Liver (tissue), 3 donors: ENCODE measurements around the gene RPS3.

ENCODE experiments used
- GABPA ChIP-seq, 2 donors: IDR thresholded peaks in 1 of 2; conservative IDR thresholded peaks in 1 of 2; 2 replicates each; pipeline ENCODE4 v1.6.1; 2016; ENCODE audit warnings: antibody characterized with exemption in 2 of 2, mild to moderate bottlenecking in 1 of 2, moderate library complexity in 1 of 2
- YY1 ChIP-seq: IDR thresholded peaks from 2 replicates; pipeline ENCODE4 v1.6.1; 2016; ENCODE audit warnings: antibody characterized with exemption, mild to moderate bottlenecking
- TF ChIP-seq, protein P1 (sequence below): fragments of 150-350 bp; IDR thresholded peaks from 2 replicates; pipeline ENCODE4 v1.5.1; 2017; ENCODE audit warnings: improper control_type of control experiment, low read depth, low read length; ENCODE audit not compliant: missing input control
- TF ChIP-seq, protein P2 (sequence below): IDR thresholded peaks from 2 replicates; pipeline ENCODE4 v1.6.1; 2016; ENCODE audit warnings: antibody characterized with exemption, mild to moderate bottlenecking
- donor health status: healthy.
- donor health status: healthy.

DNA sequence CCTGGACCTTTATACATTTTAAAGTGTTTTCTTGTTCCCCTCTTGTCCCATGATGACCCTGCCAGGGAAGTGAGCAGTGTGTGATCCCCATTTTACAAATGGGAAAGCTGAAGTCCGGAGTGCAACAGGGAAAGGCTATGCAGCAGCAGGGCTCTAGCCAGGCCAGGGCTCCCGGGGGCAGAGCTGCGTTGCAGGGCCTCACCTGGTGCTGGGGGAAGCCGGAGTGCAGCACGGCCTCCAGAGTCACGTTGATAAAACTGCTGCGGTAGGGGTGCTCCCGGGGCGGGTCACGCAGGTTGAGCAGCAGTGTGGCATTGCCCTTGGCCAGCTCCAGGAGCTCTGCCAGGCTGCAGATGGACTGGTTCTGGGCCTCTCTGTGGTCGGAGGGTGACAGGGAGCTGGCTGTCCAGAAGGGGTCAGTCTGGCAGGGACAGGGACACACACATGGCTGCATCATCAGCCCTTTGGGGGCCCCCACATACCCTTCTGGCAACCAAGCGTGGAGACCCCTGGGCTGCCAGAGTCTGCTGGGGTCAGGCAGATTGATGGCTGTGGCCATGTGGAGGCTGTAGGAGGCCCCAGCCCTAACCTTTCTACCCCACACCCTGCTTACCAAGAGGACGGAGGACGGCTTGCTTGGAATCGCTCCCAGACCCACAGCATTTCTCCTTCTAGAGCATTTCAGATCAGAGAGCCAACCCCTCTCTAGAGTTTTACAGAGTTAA, 43.0 kb downstream of the RPS3 start:
- TF ChIP-seq, protein P1, sequence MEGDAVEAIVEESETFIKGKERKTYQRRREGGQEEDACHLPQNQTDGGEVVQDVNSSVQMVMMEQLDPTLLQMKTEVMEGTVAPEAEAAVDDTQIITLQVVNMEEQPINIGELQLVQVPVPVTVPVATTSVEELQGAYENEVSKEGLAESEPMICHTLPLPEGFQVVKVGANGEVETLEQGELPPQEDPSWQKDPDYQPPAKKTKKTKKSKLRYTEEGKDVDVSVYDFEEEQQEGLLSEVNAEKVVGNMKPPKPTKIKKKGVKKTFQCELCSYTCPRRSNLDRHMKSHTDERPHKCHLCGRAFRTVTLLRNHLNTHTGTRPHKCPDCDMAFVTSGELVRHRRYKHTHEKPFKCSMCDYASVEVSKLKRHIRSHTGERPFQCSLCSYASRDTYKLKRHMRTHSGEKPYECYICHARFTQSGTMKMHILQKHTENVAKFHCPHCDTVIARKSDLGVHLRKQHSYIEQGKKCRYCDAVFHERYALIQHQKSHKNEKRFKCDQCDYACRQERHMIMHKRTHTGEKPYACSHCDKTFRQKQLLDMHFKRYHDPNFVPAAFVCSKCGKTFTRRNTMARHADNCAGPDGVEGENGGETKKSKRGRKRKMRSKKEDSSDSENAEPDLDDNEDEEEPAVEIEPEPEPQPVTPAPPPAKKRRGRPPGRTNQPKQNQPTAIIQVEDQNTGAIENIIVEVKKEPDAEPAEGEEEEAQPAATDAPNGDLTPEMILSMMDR: no peak
- TF ChIP-seq YY1: no peak
- no peak for TF ChIP-seq GABPA (IDR thresholded peaks at IDR 0.05 in 1 of 2, conservative IDR thresholded peaks at IDR 0.05 in 1 of 2)
- TF ChIP-seq, protein P2, sequence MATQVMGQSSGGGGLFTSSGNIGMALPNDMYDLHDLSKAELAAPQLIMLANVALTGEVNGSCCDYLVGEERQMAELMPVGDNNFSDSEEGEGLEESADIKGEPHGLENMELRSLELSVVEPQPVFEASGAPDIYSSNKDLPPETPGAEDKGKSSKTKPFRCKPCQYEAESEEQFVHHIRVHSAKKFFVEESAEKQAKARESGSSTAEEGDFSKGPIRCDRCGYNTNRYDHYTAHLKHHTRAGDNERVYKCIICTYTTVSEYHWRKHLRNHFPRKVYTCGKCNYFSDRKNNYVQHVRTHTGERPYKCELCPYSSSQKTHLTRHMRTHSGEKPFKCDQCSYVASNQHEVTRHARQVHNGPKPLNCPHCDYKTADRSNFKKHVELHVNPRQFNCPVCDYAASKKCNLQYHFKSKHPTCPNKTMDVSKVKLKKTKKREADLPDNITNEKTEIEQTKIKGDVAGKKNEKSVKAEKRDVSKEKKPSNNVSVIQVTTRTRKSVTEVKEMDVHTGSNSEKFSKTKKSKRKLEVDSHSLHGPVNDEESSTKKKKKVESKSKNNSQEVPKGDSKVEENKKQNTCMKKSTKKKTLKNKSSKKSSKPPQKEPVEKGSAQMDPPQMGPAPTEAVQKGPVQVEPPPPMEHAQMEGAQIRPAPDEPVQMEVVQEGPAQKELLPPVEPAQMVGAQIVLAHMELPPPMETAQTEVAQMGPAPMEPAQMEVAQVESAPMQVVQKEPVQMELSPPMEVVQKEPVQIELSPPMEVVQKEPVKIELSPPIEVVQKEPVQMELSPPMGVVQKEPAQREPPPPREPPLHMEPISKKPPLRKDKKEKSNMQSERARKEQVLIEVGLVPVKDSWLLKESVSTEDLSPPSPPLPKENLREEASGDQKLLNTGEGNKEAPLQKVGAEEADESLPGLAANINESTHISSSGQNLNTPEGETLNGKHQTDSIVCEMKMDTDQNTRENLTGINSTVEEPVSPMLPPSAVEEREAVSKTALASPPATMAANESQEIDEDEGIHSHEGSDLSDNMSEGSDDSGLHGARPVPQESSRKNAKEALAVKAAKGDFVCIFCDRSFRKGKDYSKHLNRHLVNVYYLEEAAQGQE: no peak
